Measurements from ENCODE around the gene HTR1E. TPM values are rescaled to one million over a fixed set of nuclear protein-coding genes. Genes with fewer than 3 reads are reported as not detected.

Gene HTR1E
- total and polyA plus RNA-seq, 2 of the 8 experiments (the other 6 are each of a cell fraction or from before 2014, with no cell fraction given): 0.09 TPM; not detected in 1

DNA sequence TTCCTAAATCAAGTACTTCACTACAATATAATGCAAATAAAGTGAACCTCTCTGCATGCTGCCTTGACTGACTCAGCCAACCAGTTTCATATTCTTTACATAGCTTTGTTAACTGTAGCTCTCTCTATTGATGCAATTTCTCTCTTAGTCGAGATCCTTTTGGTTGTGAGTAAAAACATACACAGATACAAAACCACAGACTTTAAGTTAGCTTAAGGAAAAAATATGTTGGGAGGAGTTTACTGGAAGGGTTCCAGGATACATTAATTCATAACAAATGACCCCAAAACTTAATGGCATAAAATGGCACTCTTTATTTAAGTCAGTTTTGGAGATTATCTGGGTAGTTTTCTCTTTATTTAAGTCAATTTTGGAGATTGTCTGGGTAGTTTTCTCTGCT lies 15.7 kb downstream of the HTR1E start:
- ChIA-PET CTCF (ENCODE audit: partially characterized antibody) (no interaction called here), POLR2A (ENCODE audit: partially characterized antibody) (no interaction called here)
- no peak overlapping the region for H2AFZ ChIP-seq (ENCODE audit: low read length)
- H3K27ac ChIP-seq (ENCODE audit: low read depth, low read length): no peak overlapping the region
- DNase-seq (ENCODE audit: low read depth in 1 of 2, low spot score in 2 of 2): no peak
- H2BK15ac ChIP-seq (ENCODE audit: low read length): no peak overlapping the region
- H2AK5ac ChIP-seq (ENCODE audit: low read depth, low read length): no peak overlapping the region
- no peak overlapping the region for H3K56ac ChIP-seq (replicated peaks; ENCODE audit: insufficient read length, low read depth, low read length)
- no peak overlapping the region for H3K4me3 ChIP-seq (ENCODE audit: extremely low read depth in 1 of 4, insufficient read depth in 2 of 4, low read depth in 3 of 4, low read length in 4 of 4)
- FAIRE-seq: no peak
- H3K4me2 ChIP-seq (ENCODE audit: insufficient read depth in 1 of 2, low read depth in 2 of 2, low read length in 2 of 2): no peak overlapping the region
- no peak overlapping the region for H3K18ac ChIP-seq (ENCODE audit: extremely low read depth, low read length)
- H4K91ac ChIP-seq (replicated peaks; ENCODE audit: insufficient read length, low read length): no peak overlapping the region
- H3K79me1 ChIP-seq (ENCODE audit: low read depth, low read length): no peaks in the 10 kb centered on the region
- no peak overlapping the region for H4K5ac ChIP-seq (ENCODE audit: insufficient read length, low read depth, low read length)
- no peaks in the 10 kb centered on the region for H3K27me3 ChIP-seq (replicated peaks in 1 of 4; ENCODE audit: control insufficient read depth in 3 of 4, extremely low read depth in 1 of 4, insufficient read depth in 3 of 4, low read length in 3 of 4)
- H3K4me1 ChIP-seq (replicated peaks in 1 of 4; ENCODE audit: control insufficient read depth in 3 of 4, insufficient read depth in 4 of 4, low read length in 3 of 4): no peaks in the 10 kb centered on the region
- H2BK120ac ChIP-seq (replicated peaks; ENCODE audit: low read depth, low read length): no peak overlapping the region
- H4K8ac ChIP-seq (ENCODE audit: extremely low read depth, insufficient read depth, low read length): no peak overlapping the region
- no peak overlapping the region for H3K14ac ChIP-seq (ENCODE audit: insufficient read length)
- H2BK12ac ChIP-seq (ENCODE audit: low read depth, low read length): no peak overlapping the region
- H3K9me3 ChIP-seq (ENCODE audit: insufficient read depth in 2 of 2, low read depth in 1 of 2, low read length in 1 of 2): no peaks in the 10 kb centered on the region
- H3K23ac ChIP-seq (ENCODE audit: insufficient read length): no peak overlapping the region
- H3K4ac ChIP-seq (replicated peaks; ENCODE audit: insufficient read length, low read depth, low read length): no peak overlapping the region
- H3K9ac ChIP-seq (replicated peaks in 1 of 4; ENCODE audit: extremely low read depth in 1 of 4, low read depth in 3 of 4, low read length in 3 of 4): no peak overlapping the region
- H3K23me2 ChIP-seq (ENCODE audit: low read depth, low read length): peaks cover 2% of the 10 kb centered on the region; the same call in 1 of the 2 replicates
- H3K79me2 ChIP-seq (ENCODE audit: control insufficient read depth in 1 of 2, insufficient read depth in 2 of 2, low read length in 2 of 2): no peaks in the 10 kb centered on the region
- WGBS, 2 experiments (ENCODE audit: extremely low coverage in 1 of 2, insufficient coverage in 1 of 2, insufficient read length in 1 of 2, insufficient replicate concordance in 2 of 2, low coverage in 1 of 2, low lambda C conversion rate in 2 of 2, missing lambda C conversion rate in 1 of 2): 79% methylated on average over 1 of the region's 1 CpG; no CpG with 5 or more reads in 1 of the 2 experiments
- no peak overlapping the region for H2BK5ac ChIP-seq (ENCODE audit: low read depth, low read length)
- no peak overlapping the region for H2BK20ac ChIP-seq (ENCODE audit: low read length)
- H4K20me1 ChIP-seq (replicated peaks in 1 of 2; ENCODE audit: control insufficient read depth in 1 of 2, insufficient read depth in 2 of 2, low read length in 2 of 2): no peaks in the 10 kb centered on the region
- H3K36me3 ChIP-seq (ENCODE audit: control insufficient read depth in 2 of 4, insufficient read depth in 4 of 4, low read length in 3 of 4): no peaks in the 10 kb centered on the region
- TF ChIP-seq, protein P1, sequence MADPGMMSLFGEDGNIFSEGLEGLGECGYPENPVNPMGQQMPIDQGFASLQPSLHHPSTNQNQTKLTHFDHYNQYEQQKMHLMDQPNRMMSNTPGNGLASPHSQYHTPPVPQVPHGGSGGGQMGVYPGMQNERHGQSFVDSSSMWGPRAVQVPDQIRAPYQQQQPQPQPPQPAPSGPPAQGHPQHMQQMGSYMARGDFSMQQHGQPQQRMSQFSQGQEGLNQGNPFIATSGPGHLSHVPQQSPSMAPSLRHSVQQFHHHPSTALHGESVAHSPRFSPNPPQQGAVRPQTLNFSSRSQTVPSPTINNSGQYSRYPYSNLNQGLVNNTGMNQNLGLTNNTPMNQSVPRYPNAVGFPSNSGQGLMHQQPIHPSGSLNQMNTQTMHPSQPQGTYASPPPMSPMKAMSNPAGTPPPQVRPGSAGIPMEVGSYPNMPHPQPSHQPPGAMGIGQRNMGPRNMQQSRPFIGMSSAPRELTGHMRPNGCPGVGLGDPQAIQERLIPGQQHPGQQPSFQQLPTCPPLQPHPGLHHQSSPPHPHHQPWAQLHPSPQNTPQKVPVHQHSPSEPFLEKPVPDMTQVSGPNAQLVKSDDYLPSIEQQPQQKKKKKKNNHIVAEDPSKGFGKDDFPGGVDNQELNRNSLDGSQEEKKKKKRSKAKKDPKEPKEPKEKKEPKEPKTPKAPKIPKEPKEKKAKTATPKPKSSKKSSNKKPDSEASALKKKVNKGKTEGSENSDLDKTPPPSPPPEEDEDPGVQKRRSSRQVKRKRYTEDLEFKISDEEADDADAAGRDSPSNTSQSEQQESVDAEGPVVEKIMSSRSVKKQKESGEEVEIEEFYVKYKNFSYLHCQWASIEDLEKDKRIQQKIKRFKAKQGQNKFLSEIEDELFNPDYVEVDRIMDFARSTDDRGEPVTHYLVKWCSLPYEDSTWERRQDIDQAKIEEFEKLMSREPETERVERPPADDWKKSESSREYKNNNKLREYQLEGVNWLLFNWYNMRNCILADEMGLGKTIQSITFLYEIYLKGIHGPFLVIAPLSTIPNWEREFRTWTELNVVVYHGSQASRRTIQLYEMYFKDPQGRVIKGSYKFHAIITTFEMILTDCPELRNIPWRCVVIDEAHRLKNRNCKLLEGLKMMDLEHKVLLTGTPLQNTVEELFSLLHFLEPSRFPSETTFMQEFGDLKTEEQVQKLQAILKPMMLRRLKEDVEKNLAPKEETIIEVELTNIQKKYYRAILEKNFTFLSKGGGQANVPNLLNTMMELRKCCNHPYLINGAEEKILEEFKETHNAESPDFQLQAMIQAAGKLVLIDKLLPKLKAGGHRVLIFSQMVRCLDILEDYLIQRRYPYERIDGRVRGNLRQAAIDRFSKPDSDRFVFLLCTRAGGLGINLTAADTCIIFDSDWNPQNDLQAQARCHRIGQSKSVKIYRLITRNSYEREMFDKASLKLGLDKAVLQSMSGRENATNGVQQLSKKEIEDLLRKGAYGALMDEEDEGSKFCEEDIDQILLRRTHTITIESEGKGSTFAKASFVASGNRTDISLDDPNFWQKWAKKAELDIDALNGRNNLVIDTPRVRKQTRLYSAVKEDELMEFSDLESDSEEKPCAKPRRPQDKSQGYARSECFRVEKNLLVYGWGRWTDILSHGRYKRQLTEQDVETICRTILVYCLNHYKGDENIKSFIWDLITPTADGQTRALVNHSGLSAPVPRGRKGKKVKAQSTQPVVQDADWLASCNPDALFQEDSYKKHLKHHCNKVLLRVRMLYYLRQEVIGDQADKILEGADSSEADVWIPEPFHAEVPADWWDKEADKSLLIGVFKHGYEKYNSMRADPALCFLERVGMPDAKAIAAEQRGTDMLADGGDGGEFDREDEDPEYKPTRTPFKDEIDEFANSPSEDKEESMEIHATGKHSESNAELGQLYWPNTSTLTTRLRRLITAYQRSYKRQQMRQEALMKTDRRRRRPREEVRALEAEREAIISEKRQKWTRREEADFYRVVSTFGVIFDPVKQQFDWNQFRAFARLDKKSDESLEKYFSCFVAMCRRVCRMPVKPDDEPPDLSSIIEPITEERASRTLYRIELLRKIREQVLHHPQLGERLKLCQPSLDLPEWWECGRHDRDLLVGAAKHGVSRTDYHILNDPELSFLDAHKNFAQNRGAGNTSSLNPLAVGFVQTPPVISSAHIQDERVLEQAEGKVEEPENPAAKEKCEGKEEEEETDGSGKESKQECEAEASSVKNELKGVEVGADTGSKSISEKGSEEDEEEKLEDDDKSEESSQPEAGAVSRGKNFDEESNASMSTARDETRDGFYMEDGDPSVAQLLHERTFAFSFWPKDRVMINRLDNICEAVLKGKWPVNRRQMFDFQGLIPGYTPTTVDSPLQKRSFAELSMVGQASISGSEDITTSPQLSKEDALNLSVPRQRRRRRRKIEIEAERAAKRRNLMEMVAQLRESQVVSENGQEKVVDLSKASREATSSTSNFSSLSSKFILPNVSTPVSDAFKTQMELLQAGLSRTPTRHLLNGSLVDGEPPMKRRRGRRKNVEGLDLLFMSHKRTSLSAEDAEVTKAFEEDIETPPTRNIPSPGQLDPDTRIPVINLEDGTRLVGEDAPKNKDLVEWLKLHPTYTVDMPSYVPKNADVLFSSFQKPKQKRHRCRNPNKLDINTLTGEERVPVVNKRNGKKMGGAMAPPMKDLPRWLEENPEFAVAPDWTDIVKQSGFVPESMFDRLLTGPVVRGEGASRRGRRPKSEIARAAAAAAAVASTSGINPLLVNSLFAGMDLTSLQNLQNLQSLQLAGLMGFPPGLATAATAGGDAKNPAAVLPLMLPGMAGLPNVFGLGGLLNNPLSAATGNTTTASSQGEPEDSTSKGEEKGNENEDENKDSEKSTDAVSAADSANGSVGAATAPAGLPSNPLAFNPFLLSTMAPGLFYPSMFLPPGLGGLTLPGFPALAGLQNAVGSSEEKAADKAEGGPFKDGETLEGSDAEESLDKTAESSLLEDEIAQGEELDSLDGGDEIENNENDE (IDR thresholded peaks at IDR 0.05; ENCODE audit: insufficient replicate concordance, low read length): no peak
